ENCODE measurements around the gene TIMP2. TPM values are rescaled to one million over a fixed set of nuclear protein-coding genes. Genes with fewer than 3 reads are reported as not detected.
"Not testable (repeated sequence)": the region's sequence is repeated elsewhere in the genome, so short reads cannot be mapped to it uniquely, and the experiment has no call there.

TIMP2 gene
- total and polyA plus RNA-seq, 2 of the 8 experiments (the other 6 are each of a cell fraction or from before 2014, with no cell fraction given) = 18.2 to 43.3 TPM

DNA sequence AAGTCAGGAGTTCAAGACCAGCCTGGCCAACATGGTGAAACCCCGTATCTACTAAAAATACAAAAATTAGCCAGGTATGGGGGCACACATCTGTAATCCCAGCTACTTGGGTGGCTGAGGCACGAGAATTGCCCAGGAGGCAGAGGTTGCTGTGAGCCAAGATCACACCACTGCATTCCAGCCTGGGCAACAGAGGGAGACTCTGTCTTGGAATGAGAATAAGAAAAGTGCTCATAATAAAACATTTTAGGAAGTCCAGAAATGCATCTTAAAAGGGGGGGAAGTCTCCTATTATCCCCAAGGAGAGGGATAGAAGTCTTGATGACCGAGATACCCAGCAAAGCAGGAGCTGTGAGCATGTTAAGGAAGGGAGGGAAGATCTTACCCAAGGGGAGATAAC, 58.1 kb downstream of the TIMP2 start:
- FAIRE-seq; DNase-seq (ENCODE audit: low read depth in 1 of 2, low spot score in 2 of 2); H3K4me1 ChIP-seq (replicated peaks in 1 of 4; ENCODE audit: control insufficient read depth in 3 of 4, insufficient read depth in 4 of 4, low read length in 3 of 4); H2AK5ac ChIP-seq (ENCODE audit: low read depth, low read length); H4K8ac ChIP-seq (ENCODE audit: extremely low read depth, insufficient read depth, low read length); H3K4me3 ChIP-seq (ENCODE audit: extremely low read depth in 1 of 4, insufficient read depth in 2 of 4, low read depth in 3 of 4, low read length in 4 of 4); H2BK20ac ChIP-seq (ENCODE audit: low read length); H3K4me2 ChIP-seq (ENCODE audit: insufficient read depth in 1 of 2, low read depth in 2 of 2, low read length in 2 of 2); H2BK15ac ChIP-seq (ENCODE audit: low read length); H3K27ac ChIP-seq (ENCODE audit: low read depth, low read length); H4K20me1 ChIP-seq (replicated peaks in 1 of 2; ENCODE audit: control insufficient read depth in 1 of 2, insufficient read depth in 2 of 2, low read length in 2 of 2); H2BK12ac ChIP-seq (ENCODE audit: low read depth, low read length); H2BK120ac ChIP-seq (replicated peaks; ENCODE audit: low read depth, low read length); H3K79me2 ChIP-seq (ENCODE audit: control insufficient read depth in 1 of 2, insufficient read depth in 2 of 2, low read length in 2 of 2); H3K27me3 ChIP-seq (replicated peaks in 1 of 4; ENCODE audit: control insufficient read depth in 3 of 4, extremely low read depth in 1 of 4, insufficient read depth in 3 of 4, low read length in 3 of 4); H4K91ac ChIP-seq (replicated peaks; ENCODE audit: insufficient read length, low read length); H3K56ac ChIP-seq (replicated peaks; ENCODE audit: insufficient read length, low read depth, low read length); H3K23ac ChIP-seq (ENCODE audit: insufficient read length); H3K4ac ChIP-seq (replicated peaks; ENCODE audit: insufficient read length, low read depth, low read length); H4K5ac ChIP-seq (ENCODE audit: insufficient read length, low read depth, low read length); H2AFZ ChIP-seq (ENCODE audit: low read length); H3K23me2 ChIP-seq (ENCODE audit: low read depth, low read length); H3K79me1 ChIP-seq (ENCODE audit: low read depth, low read length); H3K36me3 ChIP-seq (ENCODE audit: control insufficient read depth in 2 of 4, insufficient read depth in 4 of 4, low read length in 3 of 4); H3K14ac ChIP-seq (ENCODE audit: insufficient read length); H3K18ac ChIP-seq (ENCODE audit: extremely low read depth, low read length); H3K9me3 ChIP-seq (ENCODE audit: insufficient read depth in 2 of 2, low read depth in 1 of 2, low read length in 1 of 2): not testable (repeated sequence)
- H3K9ac ChIP-seq (replicated peaks in 1 of 4; ENCODE audit: extremely low read depth in 1 of 4, low read depth in 3 of 4, low read length in 3 of 4) = 0 out of 7 replicates have a peak overlapping the region, but pooled peaks of 1 of the 4 experiments have one; percentile 39
- 87% methylated on average over 3 of the region's 3 CpGs; no CpG with 5 or more reads in 1 of the 2 experiments for WGBS, 2 experiments (ENCODE audit: extremely low coverage in 1 of 2, insufficient coverage in 1 of 2, insufficient read length in 1 of 2, insufficient replicate concordance in 2 of 2, low coverage in 1 of 2, low lambda C conversion rate in 2 of 2, missing lambda C conversion rate in 1 of 2)
- POLR2A ChIA-PET (ENCODE audit: partially characterized antibody) = interaction anchor here (0.6 to 1.7 kb wide), 2 partner anchors 27 to 509 kb away, joined by 3 to 4 read pairs; no protein-coding TSS in a partner anchor
- 0 out of 2 replicates have a peak overlapping the region, but pooled peaks have one; percentile 16 for H2BK5ac ChIP-seq (ENCODE audit: low read depth, low read length)
- CTCF ChIA-PET (ENCODE audit: partially characterized antibody) = interaction anchor here (0.9 to 4.7 kb wide), 12 partner anchors 9 to 136 kb away, joined by 3 to 46 read pairs (median 7); no protein-coding TSS in a partner anchor

Data from H1 (cell line).